T-helper 17 cell (primary cell): Measurements from ENCODE around the gene TTI1. TPM values are rescaled to one million over a fixed set of nuclear protein-coding genes. Genes with fewer than 3 reads are reported as not detected.
"Not testable (repeated sequence)": the region's sequence is repeated elsewhere in the genome, so short reads cannot be mapped to it uniquely, and the experiment has no call there.

Source experiments
- ATAC-seq: fragments of 150-1000 bp; cut with Tn5 transposase; 2 replicates; pipeline ENCODE4 v1.10.0; 2021; ENCODE audit warnings: mild to moderate bottlenecking, moderate library complexity
- DNase-seq, 3 donors: peaks; one replicate each; pipeline versions ENCODE4 v3.0.0 to v3.0.0-alpha.2; 2020 to 2021
- H3K9me3 ChIP-seq: one replicate; pipeline ENCODE4 v1.7.0; 2013; ENCODE audit warnings: low read length, mild to moderate bottlenecking; ENCODE audit not compliant: control insufficient read depth, poor library complexity, severe bottlenecking
- H3K27ac Mint-ChIP-seq: one replicate; pipeline ENCODE4 v1.8.0; 2022; ENCODE audit warnings: mild to moderate bottlenecking, moderate library complexity, mixed read lengths
- H3K27me3 Mint-ChIP-seq: one replicate; pipeline ENCODE4 v1.8.0; 2022; ENCODE audit warnings: mixed read lengths
- H3K36me3 Mint-ChIP-seq: one replicate; pipeline ENCODE4 v1.8.0; 2022; ENCODE audit warnings: low read depth, mixed read lengths
- H3K4me1 Mint-ChIP-seq: one replicate; pipeline ENCODE4 v1.8.0; 2022; ENCODE audit warnings: mild to moderate bottlenecking, mixed read lengths
- H3K4me3 Mint-ChIP-seq: one replicate; pipeline ENCODE4 v1.8.0; 2022; ENCODE audit warnings: mild to moderate bottlenecking, moderate library complexity, mixed read lengths
- total RNA-seq, 4 donors: library from RNA in 2 of 4; stranded (reverse) in 2 of 4; gene quantifications; one replicate each; pipeline ENCODE4 v1.2.3 and lab custom pipeline; 2022 to 2026

The TTI1 gene
- total RNA-seq, 2 donors from 2014 or later = 15.5 to 16.0 TPM

DNA sequence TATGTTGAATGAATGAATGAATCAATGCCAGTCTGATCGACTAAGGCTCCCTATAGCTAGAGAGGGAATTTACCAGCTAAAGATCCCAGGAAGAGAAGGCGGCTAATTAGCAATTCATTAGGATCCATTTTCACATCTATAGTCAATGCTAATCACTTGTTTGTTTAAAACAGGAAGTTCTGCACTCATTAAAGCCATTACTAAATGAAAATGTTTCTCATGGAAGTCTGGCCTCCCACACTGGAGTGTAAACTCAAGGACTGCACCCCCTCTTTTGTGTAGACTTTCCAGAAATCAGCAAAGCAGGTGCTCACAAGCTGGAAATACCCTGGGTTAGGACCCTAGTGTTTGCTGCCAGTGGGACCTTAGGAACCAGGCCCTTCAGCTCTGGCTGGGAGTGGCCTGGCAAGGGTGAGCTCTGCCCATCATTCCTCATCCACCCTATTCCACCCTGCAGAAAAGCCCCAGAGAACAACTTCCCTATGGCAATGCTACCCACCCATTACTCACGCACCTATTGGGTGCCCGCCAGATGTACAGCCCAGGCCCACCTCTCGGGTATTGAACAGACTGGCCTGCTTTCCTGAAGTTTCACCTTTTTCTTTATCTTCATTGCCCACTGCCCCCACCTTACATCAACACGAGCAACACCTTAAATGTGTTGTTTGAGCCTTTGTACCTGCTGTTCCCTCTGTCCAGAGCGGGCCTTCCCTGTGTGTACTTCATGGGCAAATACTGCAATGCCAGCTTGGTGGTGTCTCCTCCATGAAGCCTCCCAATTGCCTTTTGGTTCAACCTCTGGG, 60.8 kb downstream of the TTI1 start:
- Mint-ChIP-seq H3K4me3 (no peak overlapping the region), H3K4me1 (no peaks in the 10 kb centered on the region), H3K27ac (no peak overlapping the region), H3K27me3 (no peaks in the 10 kb centered on the region), H3K36me3 (no peaks in the 10 kb centered on the region)
- ATAC-seq (no peak), DNase-seq (no peak)
- peaks cover 3% of the 10 kb centered on the region for H3K9me3 ChIP-seq

DNA sequence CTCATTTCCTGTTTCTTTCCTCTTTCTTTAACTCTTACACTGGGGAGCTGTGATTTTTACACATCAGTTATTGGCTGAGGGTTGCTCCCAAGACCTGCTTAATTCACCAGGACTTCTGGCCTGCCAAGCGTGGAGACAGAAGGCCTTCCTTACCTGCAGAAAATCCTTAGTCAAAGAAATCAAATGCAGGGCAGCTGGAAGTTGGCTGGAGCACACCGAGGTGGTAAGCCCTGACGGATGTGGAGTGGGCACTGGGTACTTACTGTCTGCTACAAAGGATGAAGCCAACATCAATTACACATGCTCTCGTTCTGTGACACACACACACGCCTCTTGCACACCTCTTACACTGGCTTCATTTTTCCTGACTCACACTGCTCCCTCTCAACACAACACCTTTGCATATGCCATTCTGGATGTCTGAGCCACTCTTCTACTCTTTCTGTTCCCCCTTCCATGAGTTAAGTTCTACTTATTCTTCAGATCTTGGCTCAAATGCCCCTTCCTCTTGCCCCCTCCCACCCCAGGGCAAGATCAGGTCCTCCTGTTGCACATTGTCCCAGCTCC, 61.6 kb downstream of the TTI1 start:
- ATAC-seq (no peak), DNase-seq (no peak)
- Mint-ChIP-seq H3K27me3 (no peaks in the 10 kb centered on the region), H3K36me3 (no peaks in the 10 kb centered on the region), H3K4me3 (no peak overlapping the region), H3K27ac (no peak overlapping the region), H3K4me1 (no peaks in the 10 kb centered on the region)
- H3K9me3 ChIP-seq = peaks cover 3% of the 10 kb centered on the region

DNA sequence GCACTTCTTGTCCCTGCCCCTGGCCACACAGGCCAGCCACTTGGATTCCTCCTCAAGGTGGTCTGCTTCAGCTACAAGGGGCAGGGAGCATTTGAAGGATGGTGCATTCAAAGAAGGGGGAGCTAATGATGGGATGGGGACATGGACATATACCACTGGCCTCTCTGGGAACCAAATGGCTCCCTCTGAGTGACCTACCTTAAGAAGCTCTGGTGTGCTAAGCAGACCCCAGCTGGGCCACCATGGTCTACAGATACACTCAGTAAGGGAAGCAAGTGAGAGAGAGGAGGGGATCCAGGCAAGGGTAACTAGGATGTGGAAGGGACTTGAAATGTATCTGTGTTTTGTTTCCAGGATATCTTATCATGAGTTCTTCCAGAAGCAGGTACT, 62.4 kb downstream of the TTI1 start:
- no peak overlapping the region for H3K27ac Mint-ChIP-seq
- peaks cover 3% of the 10 kb centered on the region for H3K9me3 ChIP-seq
- no peak overlapping the region for H3K4me3 Mint-ChIP-seq
- no peaks in the 10 kb centered on the region for H3K4me1 Mint-ChIP-seq
- no peaks in the 10 kb centered on the region for H3K36me3 Mint-ChIP-seq
- ATAC-seq = no peak
- no peak for DNase-seq
- no peaks in the 10 kb centered on the region for H3K27me3 Mint-ChIP-seq

DNA sequence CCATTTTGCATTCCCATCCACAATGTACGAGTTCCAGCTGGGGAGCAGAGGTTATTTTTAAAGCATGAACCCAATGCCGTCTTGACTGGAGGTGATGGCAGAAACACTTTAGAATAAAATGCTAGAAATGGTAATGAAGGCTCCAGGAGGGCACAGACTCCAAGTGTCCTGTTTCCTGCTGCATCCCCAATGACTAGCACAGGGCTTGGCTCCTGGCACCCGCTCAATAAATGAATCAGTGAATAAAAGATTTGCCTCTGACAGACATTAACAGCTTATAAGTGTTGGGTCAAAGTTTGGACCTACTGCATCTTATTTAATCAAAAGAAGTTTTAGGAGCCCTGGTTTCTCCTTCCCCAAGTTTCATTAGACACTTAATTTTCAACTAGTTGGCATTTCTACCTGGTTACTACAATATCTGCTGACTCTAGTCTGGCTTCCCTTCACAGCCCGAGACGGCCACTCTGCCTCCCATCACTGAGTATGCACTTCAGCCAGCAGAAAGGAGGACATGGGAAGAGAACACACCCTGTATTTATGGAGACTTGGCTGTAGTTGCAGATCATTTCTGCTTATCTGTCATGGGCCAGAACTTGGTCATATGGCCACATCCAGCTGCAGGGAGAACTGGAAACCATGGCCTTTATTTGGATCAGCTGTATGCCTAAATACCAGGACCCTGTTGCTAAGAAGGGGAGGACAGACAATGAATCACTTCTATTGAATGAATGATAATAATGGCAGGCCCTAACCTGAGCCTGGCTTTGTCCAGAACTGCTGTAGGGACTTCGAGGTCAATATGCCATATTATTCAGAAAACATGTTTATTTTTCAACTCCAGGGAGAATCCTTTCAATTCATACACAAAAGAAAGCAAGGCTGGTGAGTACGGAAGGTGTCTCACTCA, 63.1 kb downstream of the TTI1 start:
- H3K4me3 Mint-ChIP-seq = no peak overlapping the region
- no peak overlapping the region for H3K27ac Mint-ChIP-seq
- no peaks in the 10 kb centered on the region for H3K36me3 Mint-ChIP-seq
- H3K27me3 Mint-ChIP-seq = no peaks in the 10 kb centered on the region
- no peak for DNase-seq
- H3K9me3 ChIP-seq = peaks cover 3% of the 10 kb centered on the region
- no peaks in the 10 kb centered on the region for H3K4me1 Mint-ChIP-seq
- ATAC-seq = no peak

DNA sequence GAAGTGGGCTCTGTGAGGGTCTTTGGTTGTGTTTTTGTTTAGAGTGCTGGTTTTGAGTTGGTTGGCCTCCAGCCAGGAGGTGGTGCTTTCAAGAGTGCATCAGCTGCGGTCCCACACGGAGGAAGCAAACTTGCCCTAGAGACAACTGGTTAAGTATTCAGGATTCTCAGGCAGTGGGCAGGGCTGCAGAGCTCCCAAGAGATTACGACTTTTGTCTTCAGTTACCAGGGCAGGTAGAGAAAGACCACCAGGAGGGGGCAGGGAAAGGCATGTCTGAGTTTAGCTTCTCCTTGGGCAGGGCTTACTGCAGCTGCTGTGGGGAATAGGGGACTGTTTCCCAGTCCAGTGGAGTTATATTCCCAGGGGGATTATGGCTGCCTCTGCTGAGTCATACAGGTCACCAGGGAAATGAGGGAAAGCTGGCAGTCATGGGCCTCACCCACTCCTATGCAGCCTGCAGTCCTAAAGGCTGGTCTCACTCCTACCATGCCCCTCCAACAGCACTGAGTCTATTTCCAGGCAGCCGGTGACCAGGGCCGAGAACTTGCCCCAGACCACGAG, 64.3 kb downstream of the TTI1 start:
- peaks cover under 1% of the 10 kb centered on the region for H3K36me3 Mint-ChIP-seq
- ATAC-seq (no peak), DNase-seq (no peak)
- no peak overlapping the region for H3K4me3 Mint-ChIP-seq
- H3K4me1 Mint-ChIP-seq = no peaks in the 10 kb centered on the region
- H3K27me3 Mint-ChIP-seq = no peaks in the 10 kb centered on the region
- H3K27ac Mint-ChIP-seq = no peak overlapping the region
- peaks cover 3% of the 10 kb centered on the region for H3K9me3 ChIP-seq

DNA sequence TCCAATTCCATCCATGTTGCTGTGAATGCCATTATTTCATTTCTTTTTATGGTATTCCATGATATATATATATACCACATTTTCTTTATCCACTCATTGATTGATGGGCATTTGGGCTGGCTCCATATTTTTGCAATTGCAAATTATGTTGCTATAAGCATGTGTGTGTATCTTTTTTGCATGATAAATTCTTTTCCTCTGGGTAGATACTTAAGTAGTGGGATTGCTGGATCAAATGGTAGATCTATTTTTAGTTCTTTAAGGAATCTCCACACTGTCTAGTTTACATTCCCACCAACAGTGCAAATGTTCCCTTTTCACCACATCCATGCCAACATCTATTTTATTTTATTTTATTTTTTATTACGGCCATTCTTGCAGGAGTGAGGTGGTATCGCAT, 69.8 kb downstream of the TTI1 start:
- not testable (repeated sequence) for ATAC-seq, H3K36me3 Mint-ChIP-seq, DNase-seq, H3K27me3 Mint-ChIP-seq, H3K4me1 Mint-ChIP-seq, H3K9me3 ChIP-seq, H3K4me3 Mint-ChIP-seq, H3K27ac Mint-ChIP-seq

DNA sequence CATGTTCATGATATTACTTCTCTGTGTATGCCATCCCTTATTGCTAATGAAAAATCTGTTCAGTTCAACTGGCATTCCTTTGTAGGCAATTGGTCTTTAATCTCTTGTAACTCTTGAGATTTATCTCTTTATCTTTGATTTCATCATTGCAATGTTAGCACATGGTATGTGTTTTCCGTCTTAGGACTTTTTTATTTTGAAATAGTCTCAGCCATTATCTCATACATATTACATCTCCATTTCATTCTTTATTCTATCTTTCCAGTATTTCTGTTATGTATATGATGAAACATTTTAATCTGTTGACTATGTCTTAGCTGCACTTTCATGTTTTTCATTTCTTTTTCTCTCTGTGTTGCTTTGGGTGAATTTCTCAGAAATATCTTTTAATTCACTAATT, 72.2 kb downstream of the TTI1 start:
- Mint-ChIP-seq H3K36me3 (peaks cover 4% of the 10 kb centered on the region), H3K4me1 (peaks cover 2% of the 10 kb centered on the region), H3K27ac (no peak overlapping the region), H3K4me3 (no peak overlapping the region), H3K27me3 (peaks cover 4% of the 10 kb centered on the region)
- ATAC-seq (no peak), DNase-seq (no peak)
- no peaks in the 10 kb centered on the region for H3K9me3 ChIP-seq

DNA sequence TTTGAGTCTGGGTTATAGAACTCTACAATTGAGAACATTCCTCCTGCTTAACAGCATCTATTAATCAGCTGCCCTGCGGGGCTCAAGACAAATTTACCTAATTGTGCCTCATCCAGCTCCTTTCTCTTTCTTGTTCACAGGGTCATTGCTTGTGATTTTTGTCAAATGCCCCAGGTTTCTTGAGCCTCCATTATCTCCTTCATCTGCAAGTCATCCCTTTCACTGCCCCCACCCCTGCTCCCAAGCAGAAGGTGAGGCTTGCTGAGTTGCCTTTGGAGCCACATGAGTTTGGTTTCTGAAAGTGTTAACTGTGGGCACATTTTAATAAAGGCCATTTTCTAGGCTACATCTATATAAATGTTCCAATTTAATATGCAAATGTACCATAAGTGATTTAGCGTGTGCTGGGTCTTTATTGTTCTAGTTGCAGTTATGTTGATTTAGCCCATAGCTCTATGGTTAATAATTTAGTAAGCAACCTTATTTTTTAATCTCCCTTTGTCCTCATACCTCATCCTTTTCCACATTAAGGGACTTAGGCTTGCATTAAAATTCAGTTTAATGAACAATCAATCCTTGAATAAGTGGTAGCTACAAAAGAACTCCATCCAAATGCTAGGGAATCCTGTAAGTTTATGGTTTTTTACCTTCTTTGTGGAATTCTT, 74.3 kb downstream of the TTI1 start:
- Mint-ChIP-seq H3K4me1 (peaks cover 2% of the 10 kb centered on the region), H3K27ac (no peak overlapping the region), H3K27me3 (peaks cover 4% of the 10 kb centered on the region), H3K4me3 (no peak overlapping the region), H3K36me3 (peaks cover 4% of the 10 kb centered on the region)
- no peak for ATAC-seq
- DNase-seq = no peak
- no peaks in the 10 kb centered on the region for H3K9me3 ChIP-seq

DNA sequence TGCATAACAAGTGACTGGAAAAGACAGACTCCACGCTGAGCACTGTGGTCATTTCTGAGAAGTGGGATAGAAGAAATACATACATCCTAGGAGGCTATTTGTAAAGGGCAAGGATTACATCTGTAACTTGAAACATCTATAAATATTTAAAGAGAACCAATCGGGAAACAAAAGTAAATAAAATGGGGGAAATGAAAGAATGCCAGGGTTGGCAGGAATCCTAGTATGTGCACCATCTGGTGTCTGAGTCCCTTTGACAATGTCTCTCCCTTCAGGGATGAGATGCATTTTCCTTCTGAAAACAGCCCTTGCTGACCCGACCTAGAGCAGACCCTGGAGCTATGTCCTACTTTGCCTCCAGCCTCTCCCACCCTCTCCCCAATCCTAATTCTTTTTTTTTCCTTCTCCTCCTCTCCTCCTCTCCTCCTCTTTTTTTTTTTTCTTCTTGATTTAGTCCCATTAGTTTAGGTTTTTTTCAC, 77.1 kb downstream of the TTI1 start:
- Mint-ChIP-seq H3K36me3 (peaks cover 2% of the 10 kb centered on the region), H3K4me3 (no peak overlapping the region), H3K27me3 (peaks cover 4% of the 10 kb centered on the region), H3K27ac (no peak overlapping the region), H3K4me1 (peaks cover 2% of the 10 kb centered on the region)
- DNase-seq (no peak), ATAC-seq (no peak)
- H3K9me3 ChIP-seq = no peaks in the 10 kb centered on the region

DNA sequence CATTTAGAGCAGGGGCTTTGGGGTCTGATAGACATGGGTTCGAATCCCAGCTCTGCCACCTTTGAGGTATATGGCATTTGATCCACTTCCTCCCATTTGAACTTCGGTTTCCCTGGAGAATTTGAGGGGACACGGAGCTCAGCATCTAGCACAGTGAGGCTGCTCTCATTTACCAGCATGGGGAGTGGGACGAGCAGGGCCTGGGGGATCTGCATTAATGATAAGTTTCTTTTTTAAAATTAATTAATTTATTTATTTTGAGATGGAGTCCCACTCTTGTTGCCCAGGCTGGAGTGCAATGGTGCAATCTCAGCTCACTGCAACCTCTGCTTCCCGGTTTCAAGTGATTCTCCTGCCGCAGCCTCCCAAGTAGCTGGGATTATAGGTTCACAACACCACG, 77.7 kb downstream of the TTI1 start:
- Mint-ChIP-seq H3K4me1 (peaks cover 2% of the 10 kb centered on the region), H3K27me3 (peaks cover 4% of the 10 kb centered on the region), H3K27ac (no peak overlapping the region), H3K4me3 (no peak overlapping the region), H3K36me3 (peaks cover 2% of the 10 kb centered on the region)
- DNase-seq (no peak), ATAC-seq (no peak)
- no peaks in the 10 kb centered on the region for H3K9me3 ChIP-seq

DNA sequence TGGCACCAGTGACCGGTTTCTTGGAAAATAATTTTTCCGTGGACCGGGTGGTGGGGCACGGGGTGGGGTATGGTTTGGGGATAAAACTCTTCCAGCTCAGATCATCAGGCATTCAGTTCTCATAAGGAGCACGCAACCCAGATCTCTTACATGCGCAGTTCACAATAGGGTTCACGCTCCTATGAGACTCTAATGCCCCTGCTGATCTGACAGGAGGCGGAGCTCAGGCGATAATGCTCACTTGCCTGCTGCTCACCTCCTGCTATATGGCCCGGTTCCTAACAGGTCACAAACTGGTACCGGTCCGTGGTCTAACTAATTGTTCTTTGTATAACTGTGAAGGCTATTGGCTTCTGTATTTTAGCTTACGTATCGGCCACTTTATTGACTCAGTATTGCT, 78.6 kb downstream of the TTI1 start:
- DNase-seq = no peak

DNA sequence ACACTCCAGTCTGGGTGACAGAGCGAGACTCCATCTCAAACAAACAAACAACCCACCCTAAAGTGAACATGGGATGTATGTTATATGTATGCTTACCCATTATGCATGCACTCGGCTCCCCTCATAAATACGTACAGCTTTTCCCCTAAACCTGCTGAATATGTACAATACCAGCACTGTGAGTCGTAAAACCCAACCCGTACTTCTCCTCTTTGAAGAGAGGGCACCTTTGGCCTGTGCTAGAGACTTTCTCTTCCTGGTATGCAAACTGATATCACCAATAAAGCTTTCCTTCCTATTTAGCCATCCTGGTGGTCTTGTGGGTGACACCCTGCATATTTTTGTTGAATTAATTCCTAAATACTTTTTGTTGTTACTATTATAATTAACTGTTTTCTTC, 79.1 kb downstream of the TTI1 start:
- H3K9me3 ChIP-seq = no peaks in the 10 kb centered on the region
- Mint-ChIP-seq H3K36me3 (peaks cover 2% of the 10 kb centered on the region), H3K4me1 (peaks cover 2% of the 10 kb centered on the region), H3K27ac (no peak overlapping the region), H3K27me3 (peaks cover 4% of the 10 kb centered on the region), H3K4me3 (no peak overlapping the region)
- DNase-seq (no peak), ATAC-seq (no peak)

More for the DNA sequence above, 78.6 kb downstream of the TTI1 start:
- H3K27me3 Mint-ChIP-seq = peaks cover 4% of the 10 kb centered on the region
- ATAC-seq = no peak
- H3K27ac Mint-ChIP-seq = no peak overlapping the region
- H3K4me1 Mint-ChIP-seq = peaks cover 2% of the 10 kb centered on the region
- H3K4me3 Mint-ChIP-seq = no peak overlapping the region
- no peaks in the 10 kb centered on the region for H3K9me3 ChIP-seq
- peaks cover 2% of the 10 kb centered on the region for H3K36me3 Mint-ChIP-seq

DNA sequence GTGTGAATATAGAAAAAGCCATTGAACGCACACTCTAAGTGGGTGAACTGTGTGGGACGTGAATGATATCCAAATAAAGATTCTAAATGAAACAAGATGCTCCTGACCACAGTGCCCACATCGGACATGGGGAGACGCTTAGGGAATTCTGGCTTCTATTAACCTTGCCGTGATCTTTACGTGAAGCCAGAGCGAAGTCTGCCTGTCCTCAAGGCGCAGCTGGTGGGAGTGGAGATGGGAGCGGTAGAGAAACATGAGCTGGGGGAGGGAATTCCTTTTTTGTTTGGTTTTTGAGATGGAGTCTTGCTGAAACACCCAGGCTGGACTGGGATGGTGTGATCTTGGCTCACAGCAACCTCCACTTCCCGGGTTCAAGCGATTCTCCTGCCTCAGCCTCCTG, 84.3 kb downstream of the TTI1 start:
- Mint-ChIP-seq H3K36me3 (no peaks in the 10 kb centered on the region), H3K27ac (no peak overlapping the region), H3K4me3 (no peak overlapping the region), H3K27me3 (peaks cover 4% of the 10 kb centered on the region), H3K4me1 (no peaks in the 10 kb centered on the region)
- H3K9me3 ChIP-seq = no peaks in the 10 kb centered on the region
- ATAC-seq (no peak), DNase-seq (no peak)
